GM12878 (cell line): ENCODE measurements around the gene PIGQ. TPM values are rescaled to one million over a fixed set of nuclear protein-coding genes. Genes with fewer than 3 reads are reported as not detected.

Experiments
- ATAC-seq: fragments of 200-7000 bp; cut with Tn5 transposase; 3 replicates; pipeline ENCODE4 v1.9.1; 2020; ENCODE audit warnings: mild to moderate bottlenecking, moderate library complexity
- BruUV-seq: library from RNA; stranded (reverse); fragments of 400-500 nt; replicated peaks from 2 replicates; lab custom pipeline; 2021; lab: Mats Ljungman, UMichigan
- CTCF ChIA-PET: fragments of 300-600 bp; sonication (Branson Sonifier 250); formaldehyde crosslinking; extraction: SDS; loops from one replicate; lab custom pipeline; 2021; ENCODE audit warnings: inconsistent platforms; lab: Yijun Ruan, JAX
- POLR2A ChIA-PET: fragments of 350-600 bp; formaldehyde crosslinking; extraction: SDS; loops from one replicate; lab custom pipeline; 2021; ENCODE audit warnings: inconsistent platforms; lab: Charles Lee
- RAD21 ChIA-PET: fragments of 300-600 bp; sonication (Branson Sonifier 250); formaldehyde crosslinking; loops from one replicate; lab custom pipeline; 2023; ENCODE audit warnings: antibody characterized with exemption; ENCODE audit not compliant: unreplicated experiment; lab: Charles Lee
- SMC1A ChIA-PET: fragments of 300-600 bp; sonication (Branson Sonifier 250); formaldehyde crosslinking; loops from one replicate; lab custom pipeline; 2023; ENCODE audit not compliant: unreplicated experiment, uncharacterized antibody; lab: Charles Lee
- DNase-seq: peaks from one replicate; pipeline ENCODE4 v3.0.0-alpha.2; 2011; ENCODE audit warnings: low read depth, low spot score
- FAIRE-seq: peaks from 3 replicates; lab custom pipeline; 2011; peaks lifted over from hg19 to GRCh38; lab: Jason Lieb, UNC
- H2AFZ ChIP-seq: 2 replicates; pipeline ENCODE4 v1.6.0; 2011; ENCODE audit warnings: low read depth, low read length, control low read depth; ENCODE audit not compliant: control insufficient read depth
- H3K27ac ChIP-seq: 2 replicates; pipeline ENCODE4 v1.5.1; 2011; ENCODE audit warnings: control low read depth; ENCODE audit not compliant: control insufficient read depth, insufficient read depth
- H3K27me3 ChIP-seq, 2 experiments: replicated peaks in 1 of 2; 2 replicates each; pipeline versions ENCODE4 v1.6.0 to v1.6.1; 2011; ENCODE audit warnings: low read length in 1 of 2; ENCODE audit not compliant: control insufficient read depth in 2 of 2, insufficient read depth in 2 of 2
- H3K36me3 ChIP-seq, 2 experiments: 2 replicates each; pipeline ENCODE4 v1.5.1; 2011; ENCODE audit warnings: low read length in 1 of 2; ENCODE audit not compliant: control insufficient read depth in 2 of 2, insufficient read depth in 2 of 2
- H3K4me1 ChIP-seq: 2 replicates; pipeline ENCODE4 v1.6.1; 2011; ENCODE audit warnings: mild to moderate bottlenecking, low read length, moderate library complexity, mixed read lengths; ENCODE audit not compliant: control insufficient read depth, insufficient read depth
- H3K4me2 ChIP-seq: 2 replicates; pipeline ENCODE4 v1.6.0; 2011; ENCODE audit warnings: control low read depth; ENCODE audit not compliant: control insufficient read depth, insufficient read depth
- H3K4me3 ChIP-seq: fragments of 200-600 bp; sonication (generic); 2 replicates; pipeline ENCODE4 v1.5.1; 2016
- H3K79me2 ChIP-seq: 2 replicates; pipeline ENCODE4 v1.6.0; 2011; ENCODE audit warnings: low read length; ENCODE audit not compliant: control insufficient read depth, insufficient read depth
- H3K9ac ChIP-seq: 2 replicates; pipeline ENCODE4 v1.8.0; 2011; ENCODE audit warnings: low read length, control low read depth, mixed read lengths; ENCODE audit not compliant: control insufficient read depth, insufficient read depth
- H3K9me3 ChIP-seq: replicated peaks from 3 replicates; pipeline ENCODE4 v1.5.1; 2011; ENCODE audit warnings: mild to moderate bottlenecking, low read length; ENCODE audit not compliant: control insufficient read depth, insufficient read depth
- H4K20me1 ChIP-seq: 2 replicates; pipeline ENCODE4 v1.6.0; 2011; ENCODE audit not compliant: control insufficient read depth, insufficient read depth
- BRCA1 ChIP-seq: IDR thresholded peaks from 2 replicates; pipeline ENCODE4 v1.6.1; 2011; ENCODE audit warnings: low read depth, low read length, improper control_type of control experiment
- CEBPB ChIP-seq, 2 experiments: fragments of 150-350 bp in 1 of 2; IDR thresholded peaks; 2 replicates each; pipeline ENCODE4 v1.6.1; 2012 to 2014; ENCODE audit warnings: low read depth in 2 of 2, low read length in 2 of 2, borderline replicate concordance in 1 of 2, inconsistent platforms in 1 of 2
- CTCF ChIP-seq, 3 experiments: IDR thresholded peaks in 2 of 3; conservative IDR thresholded peaks in 1 of 3; 2 replicates each; pipeline ENCODE4 v1.5.1; 2011; ENCODE audit warnings: low read depth in 3 of 3, low read length in 3 of 3, mild to moderate bottlenecking in 3 of 3, control low read depth in 2 of 3, moderate library complexity in 2 of 3, inconsistent platforms in 1 of 3, mixed read lengths in 1 of 3; ENCODE audit not compliant: control insufficient read depth in 2 of 3, insufficient read depth in 1 of 3; ENCODE audit errors: extremely low read depth in 1 of 3
- EED ChIP-seq: sonication (generic); IDR thresholded peaks from 2 replicates; pipeline ENCODE4 v1.6.1; 2016; ENCODE audit warnings: antibody characterized with exemption, low read depth
- GATAD2B ChIP-seq: fragments of 450-650 bp; conservative IDR thresholded peaks from 2 replicates; pipeline ENCODE4 v1.6.1; 2017; ENCODE audit warnings: low read depth, mild to moderate bottlenecking, moderate library complexity
- HDAC6 ChIP-seq: fragments of 200-600 bp; sonication (generic); IDR thresholded peaks from one replicate; pipeline ENCODE4 v1.8.0; 2017; ENCODE audit warnings: antibody characterized with exemption; ENCODE audit not compliant: unreplicated experiment
- NFYB ChIP-seq: IDR thresholded peaks from 2 replicates; pipeline ENCODE4 v1.6.1; 2011; ENCODE audit warnings: low read depth, mild to moderate bottlenecking, low read length, improper control_type of control experiment, moderate library complexity; ENCODE audit not compliant: insufficient read depth
- NR2F1 ChIP-seq: fragments of 450-650 bp; conservative IDR thresholded peaks from 2 replicates; pipeline ENCODE4 v1.6.1; 2017; ENCODE audit warnings: mild to moderate bottlenecking
- PAX5 ChIP-seq: IDR thresholded peaks from 2 replicates; pipeline ENCODE4 v1.6.1; 2011; ENCODE audit warnings: low read depth, low read length, borderline replicate concordance
- PRDM15 ChIP-seq: fragments of 450-650 bp; formaldehyde crosslinking; IDR thresholded peaks from 2 replicates; pipeline ENCODE4 v1.4.0; 2020; ENCODE audit warnings: mild to moderate bottlenecking, moderate library complexity
- RELB ChIP-seq: fragments of 450-650 bp; IDR thresholded peaks from 2 replicates; pipeline ENCODE4 v1.6.1; 2017; ENCODE audit warnings: low read depth, mild to moderate bottlenecking, moderate library complexity
- SP1 ChIP-seq: IDR thresholded peaks from one replicate; pipeline ENCODE4 v1.6.1; 2011; ENCODE audit warnings: low read depth, low read length
- TARDBP ChIP-seq: IDR thresholded peaks from 2 replicates; pipeline ENCODE4 v1.6.1; 2016; ENCODE audit warnings: borderline replicate concordance
- ZBTB33 ChIP-seq: fragments of 450-650 bp; IDR thresholded peaks from 2 replicates; pipeline ENCODE4 v1.6.1; 2017; ENCODE audit warnings: mild to moderate bottlenecking
- ZNF622 ChIP-seq: fragments of 450-650 bp; IDR thresholded peaks from 2 replicates; pipeline ENCODE4 v1.6.1; 2017; ENCODE audit warnings: mild to moderate bottlenecking, inconsistent platforms
- WGBS: methylation state at CpG from one replicate; pipeline ENCODE4 v1.1.6; 2016; ENCODE audit warnings: low lambda C conversion rate; ENCODE audit not compliant: insufficient replicate concordance, insufficient coverage; ENCODE audit errors: missing lambda C conversion rate; 5-methylcytosine and 5-hydroxymethylcytosine counted together
- in situ Hi-C: fragments of 300-500 bp; cut with MboI; formaldehyde crosslinking; loops from 9 replicates; pipeline ENCODE4 v1.14.3; 2018; ENCODE audit warnings: mixed read lengths
- intact Hi-C: fragments of 100-400 bp; cut with micrococcal nuclease; formaldehyde crosslinking; loops from one replicate; pipeline ENCODE4 v1.14.2; 2022; ENCODE audit not compliant: unreplicated experiment
- polyA plus RNA-seq, 11 experiments: library from polyadenylated mRNA; depleted of rRNA in 4 of 11; unstranded in 6 of 11; stranded (reverse) in 5 of 11; fragments of >200 nt; fragmentation: Nextera tagmentation in 4 of 11; fragmentation: Illumina TruSeq in 1 of 11; extraction: Ambion mirVana in 4 of 11; extraction: Trizol in 1 of 11; gene quantifications; 1 replicate in 1 of 11; 2 replicates in 10 of 11; pipeline versions ENCODE4 v1.2.1 to v1.2.3, GENCODE V29; 2011 to 2016; ENCODE audit warnings: inconsistent platforms in 2 of 11, missing spikeins in 2 of 11, low read depth in 1 of 11
- total RNA-seq, 4 experiments: library from RNA; depleted of rRNA in 3 of 4; stranded (reverse); fragments of >200 nt in 3 of 4; fragmentation: Illumina TruSeq in 1 of 4; extraction: Trizol in 1 of 4; gene quantifications; 2 replicates each; pipeline versions ENCODE4 v1.2.1 to v1.2.3, GENCODE V29; 2013 to 2021

PIGQ gene
- total and polyA plus RNA-seq, 10 of the 15 experiments (the other 5 are each of a cell fraction or from before 2014, with no cell fraction given), result 1.8 to 31.3 (median 17.5) TPM; not detected in 1

- DNase-seq, result no peak
- BruUV-seq, result TSS peak; percentile 60
- no peak for TF ChIP-seq PAX5
- TF ChIP-seq RELB, result no peak
- no peak for TF ChIP-seq SP1
- no peak for TF ChIP-seq ZBTB33
- TF ChIP-seq NR2F1, result no peak
- TF ChIP-seq BRCA1, result no peak
- no peak for TF ChIP-seq TARDBP
- no peak for TF ChIP-seq CEBPB (IDR thresholded peaks at IDR 0.05; ENCODE audit: borderline replicate concordance in 1 of 2, low read depth in 2 of 2, low read length in 2 of 2)
- no peak for TF ChIP-seq NFYB
- TF ChIP-seq ZNF622, result no peak
- TF ChIP-seq CTCF (IDR thresholded peaks at IDR 0.05 in 2 of 3, conservative IDR thresholded peaks at IDR 0.05 in 1 of 3; ENCODE audit: control insufficient read depth in 2 of 3, extremely low read depth in 1 of 3, insufficient read depth in 1 of 3, low read depth in 3 of 3, low read length in 3 of 3), result no peak
- TF ChIP-seq HDAC6, result no peak
- TF ChIP-seq PRDM15, result no peak
- TF ChIP-seq GATAD2B, result no peak
- no peak for TF ChIP-seq EED
These were observed 16.0 kb upstream of the PIGQ start for GRCh38 chr16:553601-554296.

More at GRCh38 chr16:553601-554296, 16.0 kb upstream of the PIGQ start:
- FAIRE-seq (no peak), ATAC-seq (no peak)
- Histone ChIP-seq H3K4me2 (no peak overlapping the region), H3K9ac (no peak overlapping the region), H3K4me1 (no peaks in the 10 kb centered on the region), H3K9me3 (no peaks in the 10 kb centered on the region), H4K20me1 (no peaks in the 10 kb centered on the region), H3K4me3 (no peak overlapping the region), H3K79me2 (no peaks in the 10 kb centered on the region), H3K36me3 (peaks cover 0 to 13% of the 10 kb centered on the region in 2 experiments; a peak in 2 of 4 replicates), H3K27me3 (peaks cover 3% of the 10 kb centered on the region in 2 experiments; a peak in 2 of 4 replicates), H3K27ac (no peak overlapping the region), H2AFZ (no peak overlapping the region)
- RAD21 ChIA-PET, result no interaction called here
- POLR2A ChIA-PET, result no interaction called here
- CTCF ChIA-PET, result no interaction called here
- SMC1A ChIA-PET, result no interaction called here
- intact Hi-C loops (no loop called here), in situ Hi-C loops (no loop called here)
- 83% methylated on average over 28 of the region's 33 CpGs for WGBS
